SH-SY5Y (cell line): Measurements from ENCODE around the gene TBRG1.

Experiments
- GATA2 ChIP-seq: IDR thresholded peaks from 2 replicates; pipeline ENCODE4 v1.6.1; 2011; ENCODE audit warnings: mild to moderate bottlenecking, low read depth, low read length
- GATA3 ChIP-seq: IDR thresholded peaks from 2 replicates; pipeline ENCODE4 v1.6.1; 2011; ENCODE audit warnings: low read depth, mild to moderate bottlenecking, low read length, moderate library complexity

DNA sequence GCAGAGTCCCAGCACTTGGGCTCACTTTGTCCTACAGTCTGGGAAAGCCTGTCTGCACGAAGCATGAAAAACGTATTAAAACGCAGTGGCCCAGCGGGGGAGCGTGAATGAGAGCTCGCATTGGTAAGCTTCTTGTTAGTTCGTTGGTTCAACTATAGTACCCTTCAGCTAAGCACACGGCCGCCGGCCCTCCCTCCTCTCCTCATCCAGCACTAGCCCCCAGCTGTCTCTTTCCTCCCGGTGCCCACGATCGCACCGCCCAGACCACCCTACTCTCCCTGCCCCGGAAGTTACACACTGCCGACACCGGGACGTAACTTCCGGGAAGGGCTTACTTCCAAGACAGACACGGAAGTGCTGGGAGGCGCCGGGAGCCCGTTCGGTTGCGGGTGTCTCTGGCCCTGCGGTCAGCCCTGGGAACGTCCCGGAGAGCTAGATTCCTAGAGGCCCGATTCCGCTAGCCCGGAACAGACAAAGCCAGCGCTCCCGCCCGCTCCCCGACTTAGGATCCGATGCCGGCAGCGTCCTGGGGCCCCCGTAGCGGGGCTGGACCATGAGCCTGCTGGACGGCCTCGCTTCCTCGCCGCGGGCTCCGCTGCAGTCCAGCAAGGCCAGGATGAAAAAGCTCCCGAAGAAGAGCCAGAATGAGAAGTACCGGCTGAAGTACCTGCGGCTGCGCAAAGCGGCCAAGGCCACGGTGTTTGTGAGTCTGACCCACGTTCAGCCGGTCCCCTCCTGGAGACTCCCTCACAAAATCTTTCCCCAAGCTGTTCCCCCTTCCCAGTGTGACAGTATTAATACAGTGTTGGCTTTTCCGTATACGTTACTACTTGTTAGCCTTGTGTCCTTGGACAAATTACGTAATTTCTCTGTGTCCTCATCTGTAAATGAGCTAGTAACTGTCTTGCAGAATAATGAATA is at the start of gene TBRG1:
- TF ChIP-seq GATA2 (no peak), GATA3 (no peak)
